Urinary bladder (tissue), 4 donors: Measurements from ENCODE around the gene TMEM272. TPM values are rescaled to one million over a fixed set of nuclear protein-coding genes. Genes with fewer than 3 reads are reported as not detected.
A peak's percentile ranks its signal among the peaks of the same experiment; 100 is the strongest.

ENCODE experiments used
- DNase-seq: peaks from one replicate; pipeline ENCODE4 v3.0.0-alpha.2; 2015; ENCODE audit errors: extremely low spot score
- H3K27ac ChIP-seq: one replicate; pipeline ENCODE4 v1.5.1; 2013; ENCODE audit warnings: low read depth, mild to moderate bottlenecking, moderate library complexity
- H3K36me3 ChIP-seq: one replicate; pipeline ENCODE4 v1.6.1; 2013; ENCODE audit warnings: mild to moderate bottlenecking, moderate library complexity; ENCODE audit not compliant: insufficient read depth
- H3K4me1 ChIP-seq: one replicate; pipeline ENCODE4 v1.6.1; 2013; ENCODE audit warnings: mild to moderate bottlenecking, moderate library complexity; ENCODE audit not compliant: insufficient read depth
- H3K4me3 ChIP-seq: one replicate; pipeline ENCODE4 v1.5.1; 2013; ENCODE audit warnings: low read depth, low read length
- WGBS: extraction: QIAGEN DNeasy Blood & Tissue Kit; methylation state at CpG from one replicate; pipeline ENCODE4 v1.1.7; 2013; 5-methylcytosine and 5-hydroxymethylcytosine counted together
- polyA plus RNA-seq: library from polyadenylated mRNA; stranded (reverse); fragments of 200-250 nt; gene quantifications from one replicate; pipeline ENCODE4 v1.2.3, GENCODE V29; 2013
- total RNA-seq: library from RNA; depleted of rRNA; stranded (reverse); fragments of >200 nt; gene quantifications from one replicate; pipeline ENCODE4 v1.2.3, GENCODE V29; 2014
- donor health status: healthy with polysubstance abuse.
- donor health status: healthy.

The TMEM272 gene
- total and polyA plus RNA-seq, 2 donors: not detected

DNA sequence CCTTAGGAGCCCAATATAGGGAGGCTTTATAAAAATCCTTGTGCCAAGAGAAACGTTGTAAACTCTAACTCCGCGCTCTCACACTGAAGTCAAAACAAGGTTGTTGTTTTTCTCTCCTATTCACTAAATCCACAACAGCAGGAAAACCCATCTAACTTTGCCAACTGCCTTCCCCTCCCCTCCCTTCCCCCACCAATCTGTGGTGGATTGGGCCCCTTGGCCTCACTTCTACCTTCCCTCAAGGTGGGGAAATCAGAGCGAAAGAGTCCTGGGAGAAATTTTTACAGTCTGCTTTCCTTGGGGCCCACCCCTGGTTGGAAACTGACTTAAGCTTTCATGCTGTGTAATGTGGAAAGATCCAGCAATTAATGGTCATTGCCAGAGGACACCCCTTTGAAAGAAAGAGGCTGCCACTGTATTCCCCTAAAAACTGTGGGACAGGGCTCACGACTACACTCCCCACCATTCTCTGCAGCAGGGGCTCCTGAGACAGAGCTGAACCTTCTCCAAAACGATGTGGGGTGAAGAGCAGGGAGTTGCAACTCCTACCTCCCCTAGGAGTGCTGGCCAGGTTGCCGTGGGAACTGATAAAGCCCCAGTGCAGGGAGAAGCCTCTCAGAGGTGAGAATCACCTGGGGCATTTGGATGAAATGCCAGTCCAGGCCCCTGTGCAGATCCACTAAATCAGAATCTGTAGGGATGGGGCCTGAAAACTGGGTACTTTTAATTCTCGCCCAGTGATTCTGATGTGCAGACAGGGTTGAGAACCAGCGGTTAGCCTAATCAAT is 42.2 kb downstream of the TMEM272 start:
- H3K4me3 ChIP-seq: peak overlapping the region; percentile 72
- 51% methylated on average over 9 of the region's 9 CpGs for WGBS
- no peak for DNase-seq
- H3K4me1 ChIP-seq: no peaks in the 10 kb centered on the region
- H3K36me3 ChIP-seq: no peaks in the 10 kb centered on the region
- H3K27ac ChIP-seq: peak overlapping the region; percentile 100

DNA sequence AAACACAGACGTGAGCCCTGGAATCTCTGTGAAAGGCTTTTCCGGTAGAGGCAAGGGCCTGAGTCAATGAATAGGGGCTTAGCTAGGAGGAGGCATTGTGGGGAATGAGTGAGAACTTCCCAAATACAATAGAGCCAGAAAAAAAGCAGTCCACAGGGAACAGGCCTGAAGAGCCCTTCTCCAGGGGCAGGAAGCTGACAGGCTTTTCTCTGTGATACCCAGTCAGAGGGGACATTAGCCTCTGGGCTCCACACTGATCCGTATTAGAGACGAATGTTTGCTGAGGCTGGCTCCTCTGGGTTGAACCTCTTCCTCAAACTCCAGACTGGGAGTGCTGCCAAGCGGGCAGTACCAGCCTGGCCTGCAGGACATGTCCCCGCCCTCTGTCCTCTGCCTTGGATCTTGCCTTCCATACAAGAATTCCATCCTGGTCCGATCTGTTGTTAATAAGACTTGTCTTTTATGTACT is 43.3 kb downstream of the TMEM272 start:
- 69% methylated on average over 7 of the region's 7 CpGs for WGBS
- DNase-seq: no peak
- peak overlapping the region; percentile 83 for H3K27ac ChIP-seq
- no peak overlapping the region for H3K4me3 ChIP-seq
- H3K36me3 ChIP-seq: no peaks in the 10 kb centered on the region
- H3K4me1 ChIP-seq: no peaks in the 10 kb centered on the region

DNA sequence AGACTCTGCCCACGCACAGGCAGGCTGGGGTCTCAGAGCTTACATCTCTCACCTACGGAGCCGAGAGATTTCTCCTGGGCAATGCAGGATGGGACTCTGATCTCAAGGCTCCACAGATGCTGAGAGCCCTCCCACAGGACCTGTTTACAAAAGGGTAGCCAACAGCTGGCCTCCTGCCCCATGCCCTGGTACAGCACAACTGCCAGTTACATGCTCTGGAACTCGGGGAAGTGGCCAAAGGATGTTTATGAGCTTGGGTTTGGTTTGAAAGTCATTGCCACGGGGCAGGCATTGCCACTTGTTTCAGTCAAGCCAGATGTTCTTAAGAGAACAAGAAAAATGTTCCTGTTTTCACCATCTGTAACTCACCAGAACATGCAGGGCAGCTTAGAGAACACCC is 44.5 kb downstream of the TMEM272 start:
- no peak for DNase-seq
- Histone ChIP-seq H3K36me3 (no peaks in the 10 kb centered on the region), H3K27ac (no peak overlapping the region), H3K4me1 (no peaks in the 10 kb centered on the region), H3K4me3 (no peak overlapping the region)
- 87% methylated on average over 5 of the region's 5 CpGs for WGBS

DNA sequence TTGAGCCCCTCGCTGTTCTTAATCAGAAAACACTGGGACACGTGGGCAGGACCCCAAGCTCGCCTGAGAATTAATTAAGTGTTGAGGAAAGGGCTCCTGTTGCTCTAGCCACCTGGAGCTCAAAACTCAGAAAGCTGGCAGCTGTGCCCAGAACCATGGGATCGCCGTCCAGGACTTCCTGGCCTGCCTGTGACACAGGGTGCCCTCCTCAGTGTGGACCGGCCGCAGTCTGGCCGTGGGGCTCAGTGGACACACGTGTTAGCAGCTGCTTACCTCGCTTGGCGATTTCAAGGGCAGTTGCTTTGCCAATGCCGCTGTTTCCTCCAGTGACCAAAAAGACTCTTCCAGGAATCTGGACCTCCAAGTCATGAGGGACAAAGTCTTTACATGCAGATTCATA is 45.7 kb downstream of the TMEM272 start:
- H3K4me1 ChIP-seq: no peaks in the 10 kb centered on the region
- no peak overlapping the region for H3K4me3 ChIP-seq
- H3K36me3 ChIP-seq: no peaks in the 10 kb centered on the region
- no peak for DNase-seq
- 92% methylated on average over 12 of the region's 12 CpGs for WGBS
- H3K27ac ChIP-seq: no peak overlapping the region

DNA sequence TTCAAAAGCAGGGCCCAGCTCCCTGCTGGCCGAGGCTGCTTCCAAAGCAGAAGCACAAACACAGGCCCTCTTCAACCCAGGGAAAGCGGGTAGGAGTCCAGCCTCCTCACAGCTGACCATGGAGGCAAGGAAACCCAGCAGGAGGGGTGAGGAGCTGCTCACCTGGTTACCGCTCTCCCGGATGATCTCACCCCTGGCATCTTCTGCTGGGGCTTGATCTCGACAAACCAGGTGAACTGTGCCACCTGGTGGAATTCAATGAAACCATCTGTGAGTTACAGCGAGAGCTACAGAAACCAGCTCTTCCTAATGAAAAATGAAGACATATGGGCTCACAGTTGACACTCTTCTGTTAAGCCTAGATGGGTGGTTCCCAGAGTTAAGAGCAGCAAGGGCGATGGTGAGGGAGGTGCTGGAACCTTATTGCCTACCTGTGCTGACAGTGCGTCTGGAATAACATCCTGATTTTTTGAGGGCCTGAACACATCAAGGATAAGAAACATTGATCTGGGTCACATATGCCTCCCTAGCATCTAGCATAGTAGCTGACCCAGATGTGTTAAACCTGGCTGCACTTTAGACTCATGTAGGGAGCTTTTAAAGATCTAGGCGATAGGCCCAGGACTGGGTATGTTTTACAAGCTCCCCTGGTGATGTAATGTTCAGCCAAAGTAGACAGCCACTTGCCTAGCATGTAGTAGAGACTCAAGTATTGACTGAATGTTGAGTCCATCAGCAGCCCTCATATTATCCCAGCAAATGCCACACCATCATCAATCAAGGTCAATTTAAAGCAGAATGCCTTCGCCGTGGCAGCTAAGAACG is 47.1 kb downstream of the TMEM272 start:
- H3K27ac ChIP-seq: no peak overlapping the region
- no peak overlapping the region for H3K4me3 ChIP-seq
- H3K4me1 ChIP-seq: no peaks in the 10 kb centered on the region
- WGBS: 75% methylated on average over 12 of the region's 12 CpGs
- H3K36me3 ChIP-seq: no peaks in the 10 kb centered on the region
- DNase-seq: no peak

DNA sequence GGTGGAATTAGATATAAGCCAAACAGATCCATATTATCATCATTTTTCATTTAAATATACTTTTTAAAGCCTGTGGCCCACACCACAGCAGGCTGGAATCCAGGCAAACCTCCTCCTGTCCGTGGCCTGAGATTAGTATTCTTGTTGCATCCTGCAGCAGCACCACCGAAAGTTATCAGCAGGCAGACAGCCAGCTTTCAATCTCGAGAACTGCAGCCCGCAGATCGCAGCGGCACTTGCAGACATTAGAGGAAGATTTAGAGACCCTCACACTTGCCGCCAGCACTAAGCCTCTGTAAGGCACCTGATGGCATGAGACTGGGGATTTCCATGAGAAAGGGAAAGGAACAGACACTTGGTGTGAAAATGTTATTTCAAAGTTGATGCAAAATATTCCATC is 48.4 kb downstream of the TMEM272 start:
- no peak for DNase-seq
- Histone ChIP-seq H3K4me3 (no peak overlapping the region), H3K4me1 (no peaks in the 10 kb centered on the region), H3K36me3 (no peaks in the 10 kb centered on the region), H3K27ac (no peak overlapping the region)
- WGBS: 80% methylated on average over 7 of the region's 7 CpGs

DNA sequence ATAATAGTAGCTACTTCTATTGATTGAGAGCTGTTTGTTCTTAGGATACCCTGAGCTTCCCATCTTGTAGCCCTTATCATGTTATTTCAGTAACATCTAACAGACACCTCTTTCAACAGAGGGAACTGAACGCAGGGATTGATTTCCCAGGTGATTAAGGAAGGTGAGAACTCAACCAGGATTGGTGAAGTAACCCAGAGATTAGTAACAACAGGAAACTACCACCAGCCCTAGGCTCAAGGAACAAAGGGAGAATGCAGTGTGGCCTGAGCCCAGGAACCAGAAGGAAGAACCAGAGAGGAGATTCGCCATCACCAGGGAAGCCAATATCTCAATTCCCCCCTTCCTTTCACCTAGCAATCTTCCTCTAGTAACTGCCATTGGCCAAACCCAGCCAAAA is 49.6 kb downstream of the TMEM272 start:
- WGBS: 89% methylated on average over 2 of the region's 2 CpGs
- Histone ChIP-seq H3K4me3 (no peak overlapping the region), H3K36me3 (no peaks in the 10 kb centered on the region), H3K27ac (no peak overlapping the region), H3K4me1 (no peaks in the 10 kb centered on the region)
- DNase-seq: no peak

DNA sequence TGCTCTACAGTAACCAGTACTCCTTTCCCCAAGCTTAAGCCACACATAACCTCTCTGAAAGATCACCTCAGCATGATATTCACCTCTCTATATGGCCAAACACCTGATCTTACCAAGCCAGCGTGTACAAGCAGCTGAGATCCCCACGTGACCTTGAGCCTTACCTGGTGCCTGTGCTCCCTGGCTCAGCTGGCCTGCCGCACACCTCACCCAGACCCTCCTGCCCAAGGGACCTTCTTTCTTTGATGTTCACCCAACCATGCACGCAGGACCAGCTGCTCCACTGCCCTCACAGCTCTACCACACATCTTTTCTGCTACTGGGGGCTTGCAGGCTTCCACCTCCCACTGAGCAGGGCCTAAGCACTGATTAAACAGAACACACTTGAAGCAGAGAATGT is 50.0 kb downstream of the TMEM272 start:
- WGBS: 61% methylated on average over 4 of the region's 4 CpGs
- Histone ChIP-seq H3K36me3 (no peaks in the 10 kb centered on the region), H3K4me3 (no peak overlapping the region), H3K27ac (no peak overlapping the region), H3K4me1 (no peaks in the 10 kb centered on the region)
- no peak for DNase-seq

DNA sequence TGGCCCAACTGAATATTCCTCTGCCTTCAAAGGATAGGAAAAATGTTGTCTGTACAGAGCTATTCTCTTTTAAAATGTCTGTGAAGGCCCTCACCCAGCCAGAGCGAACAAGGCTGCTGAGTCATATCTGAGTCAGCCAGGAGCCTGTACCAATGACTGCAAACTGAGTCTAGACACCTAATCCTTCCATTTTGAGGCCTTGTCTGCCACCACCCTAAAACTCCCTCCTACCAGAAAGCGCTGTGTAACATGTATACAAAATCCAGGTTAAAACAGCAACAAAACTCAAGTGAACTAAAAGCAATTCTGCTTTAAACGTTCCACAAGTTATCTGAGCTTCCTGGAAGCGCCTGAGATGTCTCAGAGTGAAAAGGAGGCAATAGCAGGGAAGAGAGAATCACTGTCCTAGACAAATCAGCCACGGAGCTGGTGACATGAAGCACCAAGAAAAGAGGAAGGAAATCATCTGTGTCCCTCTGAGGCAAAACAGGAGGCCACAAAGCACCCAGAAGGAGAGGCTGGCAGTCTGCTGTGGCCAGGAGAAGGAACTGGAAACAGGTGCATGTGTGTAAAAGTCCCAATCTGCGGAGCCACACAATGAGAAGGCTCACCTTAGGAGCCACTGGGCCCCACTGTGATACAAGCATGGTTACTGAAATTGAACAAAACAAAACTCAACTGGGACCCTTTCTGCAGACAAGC is 51.3 kb downstream of the TMEM272 start:
- H3K4me1 ChIP-seq: no peaks in the 10 kb centered on the region
- WGBS: 73% methylated on average over 6 of the region's 6 CpGs
- no peaks in the 10 kb centered on the region for H3K36me3 ChIP-seq
- no peak overlapping the region for H3K4me3 ChIP-seq
- no peak overlapping the region for H3K27ac ChIP-seq
- no peak for DNase-seq

DNA sequence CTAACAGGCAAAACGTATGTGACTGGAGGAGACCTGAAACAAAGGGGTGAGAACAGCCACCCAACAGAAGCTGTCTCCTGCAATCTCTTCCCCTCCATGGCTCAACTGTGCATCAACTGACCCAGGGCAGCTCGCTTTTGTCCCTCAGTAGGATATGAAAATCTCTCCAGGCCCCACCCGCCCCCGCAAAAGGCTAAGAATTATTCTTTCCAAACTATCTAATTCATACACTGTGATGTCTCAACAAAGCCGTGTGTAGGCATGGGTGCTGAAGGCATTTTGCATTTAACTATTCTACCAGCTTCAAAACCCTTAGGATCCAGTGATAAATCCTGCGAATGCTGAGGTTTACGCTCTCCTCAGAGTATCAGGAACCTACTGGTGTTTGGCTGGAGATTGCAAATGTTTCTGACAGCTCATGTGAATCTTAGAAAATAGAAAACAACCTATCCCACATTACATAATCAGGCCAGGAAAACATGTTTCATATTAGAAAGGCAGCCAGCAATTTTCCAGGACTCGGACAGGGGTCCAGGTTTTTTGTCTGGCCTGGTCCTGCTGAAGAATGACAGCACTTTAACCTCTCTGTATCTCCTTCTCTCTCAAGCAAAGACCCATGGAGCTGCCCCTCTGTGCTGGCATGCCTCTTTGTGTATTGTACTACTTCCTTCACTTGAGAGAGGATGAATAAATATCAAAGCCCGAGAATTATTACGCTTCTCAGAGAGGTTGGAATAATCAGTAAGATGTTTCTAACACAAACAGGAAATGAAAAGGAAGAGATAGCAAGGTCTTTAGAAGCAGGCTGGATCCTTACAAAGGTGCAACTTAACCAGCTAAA is 58.3 kb downstream of the TMEM272 start:
- Histone ChIP-seq H3K27ac (peak overlapping the region; percentile 33), H3K36me3 (no peaks in the 10 kb centered on the region), H3K4me1 (peaks cover 1% of the 10 kb centered on the region), H3K4me3 (no peak overlapping the region)
- DNase-seq: no peak
- 45% methylated on average over 10 of the region's 10 CpGs for WGBS

DNA sequence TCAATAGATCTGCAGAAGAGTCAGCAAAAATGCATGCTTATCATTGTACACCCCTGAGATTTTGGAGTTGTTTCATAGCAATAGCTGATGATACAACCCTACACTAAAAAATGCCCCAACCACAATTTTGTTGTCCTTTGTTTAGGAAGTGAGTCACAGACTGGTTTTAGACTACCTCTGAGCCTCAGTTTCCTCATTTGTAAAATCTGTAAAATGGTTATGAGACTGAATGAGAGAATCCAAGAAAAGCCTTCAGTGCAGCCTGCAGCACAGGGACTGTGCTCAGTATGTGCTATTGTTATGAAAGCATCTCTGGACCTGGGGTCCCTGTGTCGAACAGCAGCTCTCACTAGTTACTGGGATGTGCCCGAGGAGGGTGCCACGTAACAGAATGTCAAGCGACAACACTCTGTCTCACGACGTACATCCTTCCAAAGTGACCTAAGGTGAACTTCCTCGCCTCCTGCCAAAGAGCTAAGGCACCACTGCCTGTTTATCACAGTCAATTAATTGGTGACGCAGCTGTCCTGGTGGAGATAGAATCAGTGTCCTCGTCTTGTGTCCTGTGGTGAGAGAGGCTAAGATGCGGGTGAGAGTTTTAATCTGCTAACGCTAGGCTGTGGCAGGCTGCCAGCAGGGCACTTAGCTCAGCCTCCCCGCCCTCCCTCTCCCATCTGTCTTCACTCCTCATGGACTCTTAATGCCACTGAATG is 59.1 kb downstream of the TMEM272 start:
- no peak overlapping the region for H3K27ac ChIP-seq
- peak; percentile 78 for DNase-seq
- no peaks in the 10 kb centered on the region for H3K36me3 ChIP-seq
- H3K4me3 ChIP-seq: no peak overlapping the region
- peaks cover 1% of the 10 kb centered on the region for H3K4me1 ChIP-seq
- WGBS: 17% methylated on average over 12 of the region's 12 CpGs

DNA sequence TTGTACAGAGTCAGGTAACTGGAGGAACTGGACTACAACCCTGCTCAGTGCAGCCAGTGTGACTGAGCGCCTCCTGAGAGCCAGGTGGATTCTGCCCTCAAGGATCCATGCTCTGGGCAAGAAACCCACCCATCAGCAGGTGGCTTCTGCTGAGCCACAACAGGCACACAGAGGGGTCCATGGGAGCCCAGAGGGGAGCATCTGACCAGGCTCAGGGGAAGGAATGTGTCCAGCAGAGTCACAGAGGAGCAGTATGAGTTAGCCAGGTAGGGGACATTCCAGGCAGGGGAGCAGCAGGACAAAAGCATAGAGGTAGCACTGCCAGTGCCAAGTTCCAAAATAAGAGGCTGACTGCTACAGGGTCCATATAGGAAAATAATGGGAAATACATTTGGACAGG is 60.9 kb downstream of the TMEM272 start:
- Histone ChIP-seq H3K4me3 (no peak overlapping the region), H3K36me3 (no peaks in the 10 kb centered on the region), H3K4me1 (peaks cover 1% of the 10 kb centered on the region), H3K27ac (no peak overlapping the region)
- no peak for DNase-seq
- WGBS: 96% methylated on average over 1 of the region's 1 CpG
